Panc1 (cell line): Measurements from ENCODE around the gene EP400.

Experiments used
- POLR2AphosphoS5 ChIP-seq: IDR thresholded peaks from 2 replicates; pipeline ENCODE4 v1.6.1; 2012; ENCODE audit warnings: mild to moderate bottlenecking, low read depth, low read length, moderate library complexity
- SIN3A ChIP-seq: IDR thresholded peaks from 2 replicates; pipeline ENCODE4 v1.6.1; 2012; ENCODE audit warnings: low read depth, mild to moderate bottlenecking, low read length, moderate library complexity, borderline replicate concordance; ENCODE audit not compliant: insufficient read depth
- TCF7L2 ChIP-seq: IDR thresholded peaks from 2 replicates; pipeline ENCODE4 v1.6.1; 2011; ENCODE audit warnings: mild to moderate bottlenecking, low read depth, low read length, inconsistent platforms
- TF ChIP-seq, protein P1 (sequence below): fragments of 450-650 bp; IDR thresholded peaks from 2 replicates; pipeline ENCODE4 v1.5.1; 2017; ENCODE audit warnings: mild to moderate bottlenecking

DNA sequence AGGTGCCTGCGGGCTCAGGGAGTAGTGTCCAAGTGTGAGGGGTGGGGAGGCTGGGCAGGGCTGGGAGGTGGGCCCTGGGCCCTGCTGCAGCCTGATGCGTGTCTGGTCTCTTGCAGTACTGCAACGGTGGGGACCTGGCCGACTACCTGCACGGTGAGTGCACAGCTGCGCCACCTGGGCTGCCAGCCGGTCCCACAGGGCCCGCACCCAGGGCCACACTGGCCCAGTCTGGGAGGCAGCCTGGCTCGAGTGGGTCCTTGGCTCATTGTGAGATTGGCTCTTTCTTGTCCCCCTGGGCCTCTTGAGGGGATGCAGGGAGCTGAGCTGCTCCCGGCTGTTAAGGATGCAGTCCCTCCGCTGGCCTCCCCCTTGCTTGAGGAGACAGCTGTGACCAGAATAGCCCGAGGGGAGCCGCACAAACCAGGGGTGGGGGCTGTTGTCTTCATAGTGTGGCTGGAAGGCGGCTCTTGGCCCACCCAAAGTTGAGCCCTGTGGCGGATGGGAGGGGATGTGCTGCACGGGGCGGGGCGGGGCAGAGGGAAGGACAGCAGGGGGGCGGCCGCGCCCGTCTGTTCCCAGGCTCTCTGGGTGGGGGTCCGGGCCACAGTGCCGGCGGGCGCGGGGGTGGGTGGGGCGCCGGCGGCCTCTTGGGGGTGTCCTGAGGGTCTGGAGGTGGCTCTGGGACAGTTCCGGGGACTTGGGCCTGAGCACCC is 42.2 kb upstream of the EP400 start:
- TF ChIP-seq, protein P1, sequence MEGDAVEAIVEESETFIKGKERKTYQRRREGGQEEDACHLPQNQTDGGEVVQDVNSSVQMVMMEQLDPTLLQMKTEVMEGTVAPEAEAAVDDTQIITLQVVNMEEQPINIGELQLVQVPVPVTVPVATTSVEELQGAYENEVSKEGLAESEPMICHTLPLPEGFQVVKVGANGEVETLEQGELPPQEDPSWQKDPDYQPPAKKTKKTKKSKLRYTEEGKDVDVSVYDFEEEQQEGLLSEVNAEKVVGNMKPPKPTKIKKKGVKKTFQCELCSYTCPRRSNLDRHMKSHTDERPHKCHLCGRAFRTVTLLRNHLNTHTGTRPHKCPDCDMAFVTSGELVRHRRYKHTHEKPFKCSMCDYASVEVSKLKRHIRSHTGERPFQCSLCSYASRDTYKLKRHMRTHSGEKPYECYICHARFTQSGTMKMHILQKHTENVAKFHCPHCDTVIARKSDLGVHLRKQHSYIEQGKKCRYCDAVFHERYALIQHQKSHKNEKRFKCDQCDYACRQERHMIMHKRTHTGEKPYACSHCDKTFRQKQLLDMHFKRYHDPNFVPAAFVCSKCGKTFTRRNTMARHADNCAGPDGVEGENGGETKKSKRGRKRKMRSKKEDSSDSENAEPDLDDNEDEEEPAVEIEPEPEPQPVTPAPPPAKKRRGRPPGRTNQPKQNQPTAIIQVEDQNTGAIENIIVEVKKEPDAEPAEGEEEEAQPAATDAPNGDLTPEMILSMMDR = no peak
- TF ChIP-seq TCF7L2 (no peak), POLR2AphosphoS5 (no peak), SIN3A (no peak)
